HG03135 (cell line): ENCODE data around the gene RPL27.

Source experiments
- ATAC-seq: cut with Tn5 transposase; IDR thresholded peaks from one replicate; pipeline ENCODE4 v1.9.1; 2021; ENCODE audit warnings: mild to moderate bottlenecking, moderate library complexity; ENCODE audit not compliant: unreplicated experiment

Gene RPL27

GRCh38 chr17:43020789-43021740, 22.8 kb downstream of the RPL27 start:
- no peak for ATAC-seq

GRCh38 chr17:43021741-43022512, 23.7 kb downstream of the RPL27 start, which contains the start of gene VAT1:
Gene VAT1, minus strand, starts transcription at chr17:43022385. Its CDS starts 63 bp downstream, at chr17:43022322.
- ATAC-seq = no peak

- ATAC-seq = peak; percentile 47
Observed at GRCh38 chr17:43024407-43025289, 26.4 kb downstream of the RPL27 start, which contains the start of gene RND2. Gene RND2, plus strand, starts transcription at chr17:43025231. Its CDS starts 117 bp downstream, at chr17:43025348.

- no peak for ATAC-seq
Observed at GRCh38 chr17:43025290-43025657, 27.1 kb downstream of the RPL27 start.

GRCh38 chr17:43025766-43026537, 27.7 kb downstream of the RPL27 start:
- ATAC-seq = no peak

- no peak for ATAC-seq
Observed at GRCh38 chr17:43026595-43026994, 28.4 kb downstream of the RPL27 start.

- no peak for ATAC-seq
Observed at GRCh38 chr17:43027091-43028032, 29.1 kb downstream of the RPL27 start.

GRCh38 chr17:43028221-43028861, 30.1 kb downstream of the RPL27 start:
- ATAC-seq = no peak

GRCh38 chr17:43030137-43030767, 32.0 kb downstream of the RPL27 start:
- no peak for ATAC-seq

- no peak for ATAC-seq
Observed at GRCh38 chr17:43031666-43032065, 33.4 kb downstream of the RPL27 start.

GRCh38 chr17:43033948-43034881, 36.0 kb downstream of the RPL27 start:
- ATAC-seq = no peak

- no peak for ATAC-seq
Observed at GRCh38 chr17:43034894-43035293, 36.7 kb downstream of the RPL27 start.

GRCh38 chr17:43039646-43040045, 41.4 kb downstream of the RPL27 start:
- no peak for ATAC-seq

GRCh38 chr17:43040655-43041054, 42.4 kb downstream of the RPL27 start:
- no peak for ATAC-seq

- no peak for ATAC-seq
Observed at GRCh38 chr17:43042025-43042628, 43.9 kb downstream of the RPL27 start.

GRCh38 chr17:43043307-43043706, 45.1 kb downstream of the RPL27 start:
- no peak for ATAC-seq
